Sigmoid colon (tissue), 3 donors: Measurements from ENCODE around the gene FAM162A.

ENCODE experiments used
- CTCF ChIP-seq, 4 experiments: fragments of 450-650 bp in 3 of 4; fragments of 200-600 bp in 1 of 4; IDR thresholded peaks; one replicate each; pipeline ENCODE4 v1.5.1; 2016 to 2019; ENCODE audit warnings: antibody characterized with exemption in 4 of 4, mild to moderate bottlenecking in 3 of 4, moderate library complexity in 2 of 4
- POLR2A ChIP-seq, 2 donors: fragments of 450-650 bp; IDR thresholded peaks; one replicate each; pipeline ENCODE4 v1.6.1; 2016; ENCODE audit warnings: antibody characterized with exemption in 2 of 2, mild to moderate bottlenecking in 2 of 2, moderate library complexity in 2 of 2

GRCh38 chr3:122387709-122388108, 3.7 kb downstream of the FAM162A start:
- TF ChIP-seq CTCF (IDR thresholded peaks at IDR 0.05) (no peak), POLR2A (IDR thresholded peaks at IDR 0.05) (no peak)
